ENCODE results near the gene CEND1. TPM values are rescaled to one million over a fixed set of nuclear protein-coding genes. Genes with fewer than 3 reads are reported as not detected.

CEND1 gene
- total RNA-seq, 6 donors from 2014 or later = not detected

GRCh38 chr11:825366-826226 is 35.7 kb upstream of the CEND1 start:
- ATAC-seq (ENCODE audit: low FRiP score in 2 of 2) (peak in 1 of 2 donors; percentile 19), DNase-seq (peak in 1 of 2 donors; percentile 64)
- Histone ChIP-seq H3K27ac (peak overlapping the region; percentile 77 to 92 (median 84)), H3K9me3 (no peaks in the 10 kb centered on the region), H3K4me1 (peaks cover 74 to 93% (median 78%) of the 10 kb centered on the region in 4 donors), H3K4me3 (no peak overlapping the region), H3K27me3 (no peaks in the 10 kb centered on the region), H3K36me3 (peaks cover 20 to 42% (median 29%) of the 10 kb centered on the region in 4 donors)
- 74% methylated on average over 8 to 10 of the region's 12 CpGs for WGBS, 2 donors
- no peak for TF ChIP-seq POLR2AphosphoS5 (IDR thresholded peaks at IDR 0.05)
- TF ChIP-seq POLR2A (IDR thresholded peaks at IDR 0.05) = no peak
- TF ChIP-seq CTCF (IDR thresholded peaks at IDR 0.05) = no peak
- TF ChIP-seq EP300 (IDR thresholded peaks at IDR 0.05) = no peak

- WGBS, 2 donors = 75 to 89% methylated on average over 9 to 11 of the region's 11 CpGs
Measured at GRCh38 chr11:824942-825341, 35.1 kb upstream of the CEND1 start.

DNA sequence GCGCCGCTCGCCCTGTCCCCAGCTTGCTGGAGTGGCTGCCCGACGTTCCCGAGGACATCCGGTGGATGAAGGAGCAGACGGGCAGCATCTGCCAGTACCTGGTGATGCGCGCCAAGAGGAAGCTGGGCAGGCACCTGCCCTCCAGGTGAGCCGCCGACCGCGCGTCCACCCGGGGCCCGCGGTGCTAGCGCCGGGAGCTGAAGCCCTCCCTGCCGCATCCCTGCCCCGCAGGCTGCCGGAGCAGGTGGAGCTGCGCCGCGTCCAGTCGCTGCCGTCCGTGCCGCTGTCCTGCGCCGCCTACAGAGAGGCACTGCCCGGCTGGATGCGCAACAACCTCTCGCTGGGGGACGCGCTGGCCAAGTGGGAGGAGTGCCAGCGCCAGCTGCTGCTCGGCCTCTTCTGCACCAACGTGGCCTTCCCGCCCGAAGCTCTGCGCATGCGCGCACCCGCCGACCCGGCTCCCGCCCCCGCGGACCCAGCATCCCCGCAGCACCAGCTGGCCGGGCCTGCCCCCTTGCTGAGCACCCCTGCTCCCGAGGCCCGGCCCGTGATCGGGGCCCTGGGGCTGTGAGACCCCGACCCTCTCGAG is 34.5 kb upstream of the CEND1 start:
- Histone ChIP-seq H3K4me1 (peaks cover 65 to 87% (median 72%) of the 10 kb centered on the region in 4 donors), H3K36me3 (peaks cover 20 to 42% (median 29%) of the 10 kb centered on the region in 4 donors), H3K9me3 (no peaks in the 10 kb centered on the region), H3K4me3 (no peak overlapping the region), H3K27me3 (no peaks in the 10 kb centered on the region), H3K27ac (peak overlapping the region in 2 of 4 donors; percentile 26 to 89)
- ATAC-seq (ENCODE audit: low FRiP score in 2 of 2) (no peak), DNase-seq (peak in 1 of 2 donors; percentile 89)
- WGBS, 2 donors = 85 to 95% methylated on average over 19 to 59 of the region's 59 CpGs
- TF ChIP-seq CTCF (IDR thresholded peaks at IDR 0.05) = no peak
- TF ChIP-seq POLR2A (IDR thresholded peaks at IDR 0.05) = no peak
- no peak for TF ChIP-seq POLR2AphosphoS5 (IDR thresholded peaks at IDR 0.05)
- TF ChIP-seq EP300 (IDR thresholded peaks at IDR 0.05) = no peak

More at GRCh38 chr11:824942-825341, 35.1 kb upstream of the CEND1 start:
- H3K36me3 ChIP-seq = peaks cover 20 to 42% (median 29%) of the 10 kb centered on the region in 4 donors
- H3K9me3 ChIP-seq = no peaks in the 10 kb centered on the region
- no peak overlapping the region for H3K4me3 ChIP-seq
- DNase-seq (peak in 1 of 2 donors; percentile 49), ATAC-seq (ENCODE audit: low FRiP score in 2 of 2) (no peak)
- TF ChIP-seq POLR2A (IDR thresholded peaks at IDR 0.05) = no peak
- H3K4me1 ChIP-seq = peaks cover 71 to 92% (median 77%) of the 10 kb centered on the region in 4 donors
- H3K27ac ChIP-seq = peak overlapping the region in 2 of 4 donors; percentile 46 to 89
- H3K27me3 ChIP-seq = no peaks in the 10 kb centered on the region

DNA sequence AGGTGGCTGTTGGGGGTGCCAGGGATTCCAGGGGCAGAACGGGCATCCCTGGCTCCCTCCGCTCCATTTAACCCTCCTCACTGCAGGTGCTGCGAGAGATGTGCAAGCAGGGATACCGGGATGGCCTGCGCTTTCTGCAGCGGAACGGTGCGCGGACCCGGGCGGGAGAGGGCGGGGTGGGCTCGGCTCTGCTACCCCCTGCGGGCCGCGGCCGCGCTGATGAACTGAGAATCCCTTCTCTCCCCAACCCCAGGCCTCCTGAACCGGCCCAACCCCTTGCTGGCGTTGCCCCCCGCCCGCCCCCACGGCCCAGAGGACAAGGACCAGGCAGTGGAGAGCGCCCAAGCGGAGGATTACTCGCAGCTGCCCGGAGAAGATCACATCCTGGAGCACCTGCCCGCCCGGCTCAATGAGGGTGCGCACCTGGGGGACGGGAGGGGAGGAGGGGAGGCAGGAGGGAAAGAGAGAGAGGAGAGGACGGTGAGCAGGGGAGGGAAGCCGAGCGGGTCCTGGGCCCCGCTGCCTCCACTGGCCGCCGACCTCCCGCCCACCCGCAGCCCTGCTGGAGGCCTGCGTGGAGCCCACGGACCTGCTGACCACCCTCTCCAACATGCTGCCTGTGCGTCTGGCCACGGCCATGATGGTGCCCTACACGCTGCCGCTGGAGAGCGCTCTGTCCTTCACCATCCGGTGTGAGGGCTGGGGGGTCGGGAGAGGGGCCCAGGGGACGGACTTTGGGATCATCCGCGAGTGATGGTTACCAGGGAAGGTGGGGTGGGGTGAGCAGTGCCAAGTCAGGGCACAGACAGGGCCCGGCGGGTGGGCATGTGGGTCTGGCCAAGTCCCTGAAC is 33.8 kb upstream of the CEND1 start:
- Histone ChIP-seq H3K27ac (peak overlapping the region in 2 of 4 donors; percentile 4 to 26), H3K27me3 (no peaks in the 10 kb centered on the region), H3K4me1 (peaks cover 61 to 84% (median 68%) of the 10 kb centered on the region in 4 donors), H3K36me3 (peaks cover 20 to 42% (median 29%) of the 10 kb centered on the region in 4 donors), H3K4me3 (no peak overlapping the region), H3K9me3 (no peaks in the 10 kb centered on the region)
- ATAC-seq (ENCODE audit: low FRiP score in 2 of 2) = no peak
- peak in 1 of 2 donors; percentile 83 for DNase-seq
- WGBS, 2 donors = 88 to 90% methylated on average over 47 to 49 of the region's 53 CpGs
- TF ChIP-seq CTCF (IDR thresholded peaks at IDR 0.05) (no peak), EP300 (IDR thresholded peaks at IDR 0.05) (no peak), POLR2A (IDR thresholded peaks at IDR 0.05) (no peak), POLR2AphosphoS5 (IDR thresholded peaks at IDR 0.05) (no peak)
